Heart left ventricle (tissue), 13 donors: ENCODE measurements around the gene LAMC1.

ENCODE experiments used
- POLR2A ChIP-seq, 2 donors: fragments of 450-650 bp; IDR thresholded peaks; one replicate each; pipeline ENCODE4 v1.6.1; 2017; ENCODE audit warnings: antibody characterized with exemption in 2 of 2, mild to moderate bottlenecking in 2 of 2, moderate library complexity in 2 of 2
- TF ChIP-seq, protein P1 (sequence below), 12 donors: fragments of 200-600 bp; sonication (generic) in 4 of 12; IDR thresholded peaks; one replicate each; pipeline versions ENCODE4 v1.5.0 to v1.8.0; 2018 to 2022; ENCODE audit warnings: antibody characterized with exemption in 12 of 12, mild to moderate bottlenecking in 5 of 12
- donor health status: ischemic (EF 13 %, LVEDD 7.1; RV severe dilation, severe dysfunction).
- donor health status: DM: no; HTN: yes; CAD: no.
- donor health status: DM: no; HTN: no; CAD: no.
- donor health status: ischemic (EF 25% LVEDD 6.9; RV normal size, moderate dysfunction).
- donor health status: ischemic (EF 25% LVEDD 5.7; RV mildly dilated, moderate dysfunction).
- donor health status: ischemic (EF 35%, LVEDD 5.7; RV mildly dilated, moderate dysfunction).
- donor health status: nonischemic (EF 11% LVEDD 7.7; RV severe dilation, severe dysfunction).
- donor health status: DM: yes; HTN: yes; CAD: no.
- donor health status: PGD.
- donor health status: ischemic (EF 29% LVEDD 5.4; RV normal size, mild dysfunction).
- donor health status: nonischemic (EF 23%, LVEDD 6.1; RV moderate dilation, normal function).

DNA sequence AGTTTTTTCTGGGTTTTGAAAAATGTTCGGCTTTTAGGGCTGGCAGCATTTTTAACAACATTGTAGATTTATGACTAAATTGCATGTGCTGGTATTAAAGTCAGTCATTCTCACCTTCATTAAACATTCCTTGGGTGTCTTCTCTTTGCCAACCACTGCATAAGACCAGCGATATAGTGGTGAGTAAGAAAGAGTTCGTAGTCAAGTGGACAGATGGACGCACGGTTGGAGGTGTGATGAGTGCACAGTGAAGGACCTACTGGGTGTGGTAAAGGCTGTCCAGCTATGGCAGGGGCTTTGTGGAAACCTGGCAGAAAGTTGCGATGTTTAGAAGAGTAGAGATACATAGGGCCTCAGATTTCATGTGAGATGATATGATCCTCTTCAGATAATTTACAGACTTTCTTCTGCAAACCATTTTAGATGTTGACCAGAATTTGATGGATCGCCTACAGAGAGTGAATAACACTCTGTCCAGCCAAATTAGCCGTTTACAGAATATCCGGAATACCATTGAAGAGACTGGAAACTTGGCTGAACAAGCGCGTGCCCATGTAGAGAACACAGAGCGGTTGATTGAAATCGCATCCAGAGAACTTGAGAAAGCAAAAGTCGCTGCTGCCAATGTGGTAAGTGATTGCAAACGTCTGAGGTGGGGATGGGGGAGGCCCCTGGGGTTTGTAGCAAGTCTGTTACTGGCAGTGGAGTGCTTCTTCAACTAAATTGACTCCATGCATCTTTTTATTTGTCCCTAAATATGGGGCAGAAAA lies 106.9 kb downstream of the LAMC1 start:
- TF ChIP-seq, protein P1, sequence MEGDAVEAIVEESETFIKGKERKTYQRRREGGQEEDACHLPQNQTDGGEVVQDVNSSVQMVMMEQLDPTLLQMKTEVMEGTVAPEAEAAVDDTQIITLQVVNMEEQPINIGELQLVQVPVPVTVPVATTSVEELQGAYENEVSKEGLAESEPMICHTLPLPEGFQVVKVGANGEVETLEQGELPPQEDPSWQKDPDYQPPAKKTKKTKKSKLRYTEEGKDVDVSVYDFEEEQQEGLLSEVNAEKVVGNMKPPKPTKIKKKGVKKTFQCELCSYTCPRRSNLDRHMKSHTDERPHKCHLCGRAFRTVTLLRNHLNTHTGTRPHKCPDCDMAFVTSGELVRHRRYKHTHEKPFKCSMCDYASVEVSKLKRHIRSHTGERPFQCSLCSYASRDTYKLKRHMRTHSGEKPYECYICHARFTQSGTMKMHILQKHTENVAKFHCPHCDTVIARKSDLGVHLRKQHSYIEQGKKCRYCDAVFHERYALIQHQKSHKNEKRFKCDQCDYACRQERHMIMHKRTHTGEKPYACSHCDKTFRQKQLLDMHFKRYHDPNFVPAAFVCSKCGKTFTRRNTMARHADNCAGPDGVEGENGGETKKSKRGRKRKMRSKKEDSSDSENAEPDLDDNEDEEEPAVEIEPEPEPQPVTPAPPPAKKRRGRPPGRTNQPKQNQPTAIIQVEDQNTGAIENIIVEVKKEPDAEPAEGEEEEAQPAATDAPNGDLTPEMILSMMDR (IDR thresholded peaks at IDR 0.05), result no peak
- TF ChIP-seq POLR2A (IDR thresholded peaks at IDR 0.05), result no peak
